Kidney (tissue), 14 donors: ENCODE measurements around the gene ECE2. TPM values are rescaled to one million over a fixed set of nuclear protein-coding genes. Genes with fewer than 3 reads are reported as not detected.

Source experiments
- DNase-seq, 5 donors: peaks; one replicate each; pipeline ENCODE4 v3.0.0-alpha.2; 2013 to 2020
- FAIRE-seq: peaks from 2 replicates; lab custom pipeline; 2012; peaks lifted over from hg19 to GRCh38; lab: Jason Lieb, UNC
- H3K27ac ChIP-seq, 2 donors: one replicate each; pipeline ENCODE4 v1.7.0; 2013; ENCODE audit warnings: low read depth in 2 of 2, low read length in 2 of 2, inconsistent platforms in 1 of 2
- H3K27me3 ChIP-seq: one replicate; pipeline ENCODE4 v1.7.1; 2013; ENCODE audit warnings: low read length, inconsistent platforms; ENCODE audit not compliant: control insufficient read depth, insufficient read depth
- H3K36me3 ChIP-seq, 3 donors: one replicate each; pipeline versions ENCODE4 v1.7.0 to v1.7.1; 2013; ENCODE audit warnings: low read length in 3 of 3, control low read depth in 1 of 3, inconsistent platforms in 1 of 3; ENCODE audit not compliant: insufficient read depth in 3 of 3, control insufficient read depth in 2 of 3
- H3K4me1 ChIP-seq, 3 donors: one replicate each; pipeline versions ENCODE4 v1.7.0 to v1.7.1; 2013; ENCODE audit warnings: low read length in 3 of 3, inconsistent platforms in 1 of 3, low read depth in 1 of 3; ENCODE audit not compliant: control insufficient read depth in 2 of 3, insufficient read depth in 2 of 3
- H3K4me3 ChIP-seq, 3 donors: one replicate each; pipeline versions ENCODE4 v1.7.0 to v1.8.1; 2013; ENCODE audit warnings: low read length in 3 of 3, control low read depth in 1 of 3, inconsistent platforms in 1 of 3
- H3K9ac ChIP-seq, 3 donors: one replicate each; pipeline versions ENCODE4 v1.7.0 to v1.7.1; 2013; ENCODE audit warnings: low read length in 3 of 3, control low read depth in 1 of 3, inconsistent platforms in 1 of 3
- H3K9me3 ChIP-seq, 3 donors: one replicate each; pipeline versions ENCODE4 v1.7.0 to v1.7.1; 2013; ENCODE audit warnings: low read length in 3 of 3, control low read depth in 1 of 3, inconsistent platforms in 1 of 3; ENCODE audit not compliant: control insufficient read depth in 2 of 3, insufficient read depth in 1 of 3
- CTCF ChIP-seq: IDR thresholded peaks from 3 replicates; pipeline ENCODE4 v1.5.1; 2012; ENCODE audit warnings: mild to moderate bottlenecking, moderate library complexity, borderline replicate concordance; ENCODE audit not compliant: insufficient read depth; ENCODE audit errors: extremely low read depth
- intact Hi-C: fragments of 100-400 bp; cut with DNase I; formaldehyde crosslinking; loops from one replicate; pipeline ENCODE4 v1.11.1; 2022
- polyA plus RNA-seq: library from polyadenylated mRNA; stranded (reverse); fragments of 350-450 nt; fragmentation: Illumina TruSeq; extraction: RNeasy Lipid Tissue Mini Kit (QIAGEN cat#74804); gene quantifications from one replicate; pipeline ENCODE4 v1.2.3, GENCODE V29; 2014; ENCODE audit warnings: low read depth, low replicate concordance; ENCODE audit not compliant: insufficient read depth
- total RNA-seq: library from RNA; stranded (reverse); fragmentation: NEBNext Ultra II Directional; extraction: Animal tissue kit (Norgen Biotek cat#: 25700); gene quantifications from one replicate; pipeline ENCODE4 v1.2.1, GENCODE V29; 2021
- donor health status: control.
- donor health status: control.
- donor health status: control.
- donor health status: control.
- donor health status: control.
- donor health status: DM: yes; HTN: yes; CAD: no.
- donor health status: Normal renal cell carcinoma (clear cell type).

ECE2 gene
- total and polyA plus RNA-seq, 2 donors from 2014 or later, result not detected

- intact Hi-C loops, result no loop called here
- H3K4me3 ChIP-seq, result no peak overlapping the region
- TF ChIP-seq CTCF, result no peak
- no peaks in the 10 kb centered on the region for H3K9me3 ChIP-seq
- no peaks in the 10 kb centered on the region for H3K36me3 ChIP-seq
- no peak for FAIRE-seq
- DNase-seq, result no peak
- H3K27me3 ChIP-seq, result peaks cover 7% of the 10 kb centered on the region
- H3K9ac ChIP-seq, result no peak overlapping the region
- H3K27ac ChIP-seq, result no peak overlapping the region
- peaks cover 0 to 2% (median 0%) of the 10 kb centered on the region in 3 donors for H3K4me1 ChIP-seq
Measured at GRCh38 chr3:184272269-184272668, 3.6 kb upstream of the ECE2 start.

- intact Hi-C loops, result no loop called here
- no peak for FAIRE-seq
- Histone ChIP-seq H3K27ac (no peak overlapping the region), H3K36me3 (no peaks in the 10 kb centered on the region), H3K4me3 (no peak overlapping the region), H3K9ac (no peak overlapping the region), H3K9me3 (no peaks in the 10 kb centered on the region), H3K4me1 (peaks cover 0 to 2% (median 0%) of the 10 kb centered on the region in 3 donors), H3K27me3 (peaks cover 7% of the 10 kb centered on the region)
- DNase-seq, result no peak
- no peak for TF ChIP-seq CTCF
Measured at GRCh38 chr3:184275381-184275701, 481 bp upstream of the ECE2 start.

GRCh38 chr3:184277366-184277765 is 1.5 kb downstream of the ECE2 start:
- intact Hi-C loops, result no loop called here
- no peak for DNase-seq
- no peak overlapping the region for H3K4me3 ChIP-seq
- H3K9ac ChIP-seq, result no peak overlapping the region
- no peak for TF ChIP-seq CTCF
- H3K27ac ChIP-seq, result no peak overlapping the region
- H3K27me3 ChIP-seq, result peaks cover 7% of the 10 kb centered on the region
- H3K9me3 ChIP-seq, result no peaks in the 10 kb centered on the region
- no peak for FAIRE-seq
- H3K4me1 ChIP-seq, result peaks cover 0 to 2% (median 0%) of the 10 kb centered on the region in 3 donors
- H3K36me3 ChIP-seq, result no peaks in the 10 kb centered on the region

GRCh38 chr3:184282941-184283340 is 7.1 kb downstream of the ECE2 start:
- Histone ChIP-seq H3K4me1 (no peaks in the 10 kb centered on the region), H3K9me3 (no peaks in the 10 kb centered on the region), H3K27me3 (no peaks in the 10 kb centered on the region), H3K36me3 (no peaks in the 10 kb centered on the region), H3K27ac (no peak overlapping the region), H3K9ac (no peak overlapping the region), H3K4me3 (no peak overlapping the region)
- DNase-seq (no peak), FAIRE-seq (no peak)
- intact Hi-C loops, result no loop called here
- no peak for TF ChIP-seq CTCF
